GM19468 (cell line): ENCODE results near the gene KRT33A.
A peak's percentile ranks its signal among the peaks of the same experiment; 100 is the strongest.

ENCODE experiments used
- ATAC-seq: cut with Tn5 transposase; IDR thresholded peaks from one replicate; pipeline ENCODE4 v1.9.1; 2021; ENCODE audit warnings: mild to moderate bottlenecking, moderate library complexity, moderate number of reproducible peaks; ENCODE audit not compliant: unreplicated experiment; ENCODE audit errors: extremely low read depth

Gene KRT33A

GRCh38 chr17:41308251-41308917, 42.2 kb downstream of the KRT33A start:
- peak; percentile 42 for ATAC-seq

GRCh38 chr17:41307647-41308046, 43.0 kb downstream of the KRT33A start:
- no peak for ATAC-seq

- ATAC-seq: no peak
Observed at GRCh38 chr17:41304091-41304490, 46.5 kb downstream of the KRT33A start.

DNA sequence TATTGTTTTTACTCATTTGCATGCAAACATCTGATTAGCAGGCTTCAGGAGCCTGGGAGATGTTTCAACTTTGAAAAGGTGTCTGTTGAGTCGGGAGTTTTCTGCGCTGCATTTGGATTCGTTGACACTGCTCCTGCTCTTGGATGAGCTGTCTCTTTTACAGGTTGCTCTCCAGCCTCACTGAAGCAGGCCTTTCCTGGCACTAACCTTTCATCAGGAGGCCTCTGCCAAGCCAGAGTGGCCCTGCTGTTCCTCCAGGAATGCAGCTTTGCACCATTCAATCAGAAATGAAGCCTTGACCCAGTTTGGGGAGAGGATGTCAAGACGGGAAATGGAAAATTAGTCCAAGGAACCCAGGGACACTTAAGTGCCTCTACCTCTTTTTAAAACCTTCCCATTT, 47.6 kb downstream of the KRT33A start:
- ATAC-seq: no peak

GRCh38 chr17:41301916-41302901, 48.4 kb downstream of the KRT33A start, which contains the start of gene KRTAP29-1:
TSS of gene KRTAP29-1 (minus strand) at chr17:41302851. CDS start at chr17:41302851, 0 bp downstream.
- ATAC-seq: no peak

DNA sequence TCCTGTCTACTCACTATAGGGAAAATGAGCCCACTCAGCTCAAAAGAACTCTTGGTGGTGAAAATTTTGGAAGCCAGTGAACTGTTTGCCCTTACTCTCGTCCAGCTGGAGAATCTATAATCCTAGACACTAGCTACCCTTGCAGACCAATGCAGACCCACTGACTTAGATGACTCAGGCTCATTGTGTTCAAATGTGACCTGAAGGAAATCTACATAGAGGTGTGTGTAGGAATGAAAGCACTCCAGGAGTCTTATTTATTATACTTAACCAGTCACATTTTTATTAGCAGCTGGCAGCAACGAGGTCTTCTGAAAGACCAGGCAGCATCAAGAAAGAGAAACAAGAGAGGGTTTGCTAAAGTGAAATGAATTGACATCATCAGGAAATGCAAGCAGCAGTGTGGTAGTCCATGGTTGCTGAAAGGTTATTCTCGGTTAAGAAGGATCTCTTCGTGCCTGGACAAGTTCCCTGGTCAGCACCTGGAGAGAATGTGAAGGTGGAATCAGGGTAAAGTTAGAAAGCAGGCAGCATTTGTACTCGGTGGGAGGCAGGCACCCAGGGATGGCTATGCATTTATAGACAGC, 49.3 kb downstream of the KRT33A start:
- ATAC-seq: no peak

DNA sequence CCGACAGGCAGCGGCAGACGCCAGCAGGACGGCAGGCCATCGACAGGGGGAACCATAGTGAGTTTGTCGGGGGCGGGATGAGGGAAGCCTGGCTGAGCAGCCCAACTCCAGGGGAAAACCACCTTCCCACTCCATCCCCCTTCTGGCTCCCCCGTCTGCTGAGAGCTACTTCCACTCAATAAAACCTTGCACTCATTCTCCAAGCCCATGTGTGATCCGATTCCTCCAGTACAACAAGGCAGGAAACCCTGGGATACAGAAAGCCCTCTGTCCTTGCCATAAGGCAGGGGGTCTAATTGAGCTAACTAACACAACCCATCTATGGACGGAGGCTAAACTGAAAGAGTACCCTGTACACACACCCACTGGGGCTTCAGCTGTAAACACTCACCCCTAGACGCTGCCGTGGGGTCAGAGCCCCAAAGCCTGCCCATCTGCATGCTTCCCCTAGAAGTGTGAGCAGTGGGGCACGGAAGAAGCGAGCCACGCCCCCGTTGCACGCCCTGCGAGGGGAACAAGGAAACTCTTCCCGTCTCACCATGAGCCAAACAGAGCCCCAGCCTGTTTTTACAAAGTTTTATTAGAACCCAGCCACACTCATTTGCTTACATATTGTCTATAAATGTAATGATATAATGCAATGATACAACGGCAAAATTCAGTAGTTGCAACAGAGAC, 52.0 kb downstream of the KRT33A start:
- ATAC-seq: no peak

DNA sequence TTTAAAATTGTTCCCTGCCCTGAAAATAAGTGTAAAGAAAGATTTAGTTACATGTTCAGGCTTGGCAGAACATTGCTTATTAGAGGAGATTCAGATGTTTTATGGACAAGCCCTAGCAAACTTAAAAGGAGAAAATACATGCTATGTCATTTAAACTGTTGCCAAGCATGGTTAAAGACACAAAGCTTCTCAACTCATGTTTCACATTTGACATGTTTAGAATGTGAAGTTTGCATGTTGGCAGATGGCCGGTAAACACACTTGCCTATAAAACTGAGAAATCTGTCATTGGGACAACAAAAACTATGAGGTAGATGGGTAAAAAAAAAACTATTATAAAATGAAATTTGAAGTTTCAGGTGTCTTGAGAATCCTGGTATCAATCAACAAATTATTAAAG, 53.8 kb downstream of the KRT33A start:
- no peak for ATAC-seq
